CD4-positive, alpha-beta T cell treated with Interleukin-4 for 4 hours (primary cell): Measurements from ENCODE around the gene FLOT1.
A peak's percentile ranks its signal among the peaks of the same experiment; 100 is the strongest.
"Not testable (repeated sequence)": the region's sequence is repeated elsewhere in the genome, so short reads cannot be mapped to it uniquely, and the experiment has no call there.

Source experiments
- DNase-seq: peaks from one replicate; pipeline ENCODE4 v3.0.0-alpha.2; 2020

Gene FLOT1

GRCh38 chr6:30766461-30767157 lies 24.1 kb upstream of the FLOT1 start:
- DNase-seq = no peak

- DNase-seq = not testable (repeated sequence)
These were observed 23.0 kb upstream of the FLOT1 start for GRCh38 chr6:30765495-30765894.

DNA sequence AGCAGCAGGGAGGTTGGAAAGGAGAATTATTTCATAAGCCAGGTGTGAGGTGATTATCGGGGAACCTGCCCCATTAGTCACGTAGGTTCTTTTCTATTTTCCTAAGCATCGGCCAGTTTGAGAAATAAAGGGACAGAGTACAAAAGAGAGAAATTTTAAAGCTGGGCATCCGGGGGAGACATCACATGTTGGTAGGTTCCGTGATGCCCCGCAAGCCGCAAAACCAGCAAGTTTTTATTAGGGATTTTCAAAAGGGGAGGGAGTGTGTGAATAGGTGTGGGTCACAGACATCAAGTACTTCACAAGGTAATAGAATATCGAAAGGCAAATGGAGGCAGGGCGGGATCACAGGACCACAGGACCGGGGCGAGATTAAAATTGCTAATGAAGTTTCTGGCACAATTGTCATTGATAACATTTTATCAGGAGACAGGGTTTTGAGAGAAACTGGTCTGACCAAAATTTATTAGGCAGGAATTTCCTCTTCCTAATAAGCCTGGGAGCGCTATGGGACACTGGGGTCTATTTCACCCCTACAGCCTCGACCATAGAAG lies 22.1 kb upstream of the FLOT1 start:
- DNase-seq = not testable (repeated sequence)

DNA sequence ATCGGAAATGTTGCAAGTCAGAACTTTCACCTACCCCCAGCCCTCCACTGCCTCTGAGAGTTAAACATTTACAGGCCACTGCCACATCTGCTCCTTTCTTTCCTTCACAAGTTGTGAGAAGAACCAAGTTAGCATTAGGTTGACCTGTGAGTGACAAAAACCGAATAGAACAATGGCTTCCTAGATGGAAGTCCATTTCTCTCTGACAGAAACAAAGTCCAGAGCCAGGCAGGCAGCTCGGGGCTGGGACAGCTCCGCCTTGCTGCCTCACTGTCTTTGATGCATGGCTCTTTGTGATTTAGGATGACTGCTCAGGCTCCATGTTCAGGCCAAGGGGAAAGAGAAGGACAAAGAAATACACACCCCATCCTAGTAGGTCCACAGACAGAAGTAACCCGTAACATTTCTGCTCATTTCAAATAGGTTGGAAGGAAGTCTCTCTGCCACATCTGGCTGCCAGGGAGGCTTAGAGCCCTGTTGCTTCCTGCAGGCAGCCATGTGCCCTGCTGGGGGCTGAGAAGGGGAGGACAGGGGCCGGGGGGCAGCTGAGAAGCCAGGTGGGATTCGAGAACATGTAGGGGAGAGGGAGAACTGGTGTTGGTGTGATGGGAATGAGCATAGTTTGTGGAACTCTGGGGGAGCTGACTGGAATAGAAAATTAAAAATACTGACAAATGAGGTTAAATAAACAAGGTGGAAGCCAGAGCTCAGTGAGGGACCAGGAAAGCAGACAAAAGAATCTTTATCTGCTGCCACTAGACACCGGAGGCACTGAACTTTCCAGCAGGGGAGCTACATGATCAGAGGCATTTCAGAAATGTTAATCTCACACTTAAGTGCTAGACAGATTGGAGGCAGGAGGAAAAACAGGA lies 21.4 kb upstream of the FLOT1 start:
- DNase-seq = no peak

DNA sequence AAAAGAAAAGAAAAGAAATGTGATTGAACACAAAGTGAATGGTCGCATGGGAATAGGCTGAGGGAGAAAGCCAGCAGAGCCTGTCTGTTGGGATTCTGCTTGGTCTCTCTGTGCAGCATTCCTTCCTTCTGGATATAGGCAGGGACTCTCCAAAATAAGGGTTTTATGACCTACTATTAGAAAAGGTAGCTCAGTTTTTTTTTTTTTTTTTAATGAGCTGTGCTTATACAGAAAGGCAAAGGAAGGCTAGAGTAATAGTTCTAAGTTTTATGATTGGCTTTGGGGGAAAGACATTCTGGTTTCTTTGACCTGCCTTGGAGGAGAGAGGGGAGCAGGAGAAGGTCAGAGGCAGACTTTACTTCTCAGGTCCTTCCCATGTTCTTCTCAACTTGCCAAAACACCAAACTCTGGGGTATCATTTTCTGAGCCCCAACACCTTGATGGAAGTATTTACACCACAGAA lies 20.7 kb upstream of the FLOT1 start:
- DNase-seq = no peak

DNA sequence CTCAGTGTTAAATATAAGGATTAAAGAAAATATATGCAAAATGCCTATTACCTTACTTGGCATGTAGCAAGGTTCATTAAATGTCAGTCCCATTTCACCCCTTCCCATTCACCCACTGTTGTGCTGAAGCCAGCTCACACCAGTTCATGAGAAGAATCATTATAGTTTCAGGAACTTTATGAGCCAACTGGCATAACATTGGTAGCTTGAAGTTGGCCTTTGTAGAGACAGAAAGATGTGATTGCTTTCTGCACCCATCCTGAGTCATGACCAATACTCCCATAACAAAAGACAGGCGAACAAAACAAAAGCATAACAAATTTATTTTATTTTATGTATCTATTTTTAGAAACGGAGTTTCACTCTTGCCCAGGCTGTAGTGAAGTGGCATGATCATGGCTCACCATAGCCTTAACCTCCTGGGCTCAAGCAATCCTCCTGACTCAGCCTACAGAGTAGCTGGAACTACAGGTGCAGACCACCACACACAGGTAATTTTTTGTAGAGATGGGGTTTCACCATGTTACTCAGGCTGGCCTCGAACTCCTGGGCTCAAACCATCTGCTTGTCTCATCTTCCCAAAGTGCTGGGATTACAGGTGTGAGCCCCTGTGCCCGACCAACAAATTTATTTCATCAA lies 19.4 kb upstream of the FLOT1 start:
- DNase-seq = no peak

DNA sequence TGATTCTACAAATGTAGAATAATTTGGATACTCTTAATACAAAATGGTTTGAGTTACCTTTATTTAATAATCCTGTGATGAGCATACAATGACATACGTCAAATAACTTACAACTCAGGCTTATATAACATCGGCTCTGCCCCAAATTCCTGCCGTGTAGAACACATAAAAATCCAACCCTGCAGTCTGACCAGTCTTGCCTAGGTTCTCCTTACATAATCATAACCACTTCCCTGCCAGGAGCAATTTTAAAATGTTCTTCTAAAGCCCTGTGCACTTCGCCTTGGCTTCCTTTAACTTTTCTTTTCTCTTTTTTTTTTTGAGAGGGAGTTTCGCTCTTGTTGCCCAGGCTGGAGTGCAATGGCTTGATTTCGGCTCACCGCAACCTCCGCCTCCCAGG lies 18.1 kb upstream of the FLOT1 start:
- DNase-seq = no peak

GRCh38 chr6:30759575-30760239 lies 17.2 kb upstream of the FLOT1 start:
- DNase-seq = no peak

- no peak for DNase-seq
These were observed 14.9 kb upstream of the FLOT1 start for GRCh38 chr6:30757261-30757904.

GRCh38 chr6:30756405-30757003 lies 14.0 kb upstream of the FLOT1 start:
- DNase-seq = not testable (repeated sequence)

DNA sequence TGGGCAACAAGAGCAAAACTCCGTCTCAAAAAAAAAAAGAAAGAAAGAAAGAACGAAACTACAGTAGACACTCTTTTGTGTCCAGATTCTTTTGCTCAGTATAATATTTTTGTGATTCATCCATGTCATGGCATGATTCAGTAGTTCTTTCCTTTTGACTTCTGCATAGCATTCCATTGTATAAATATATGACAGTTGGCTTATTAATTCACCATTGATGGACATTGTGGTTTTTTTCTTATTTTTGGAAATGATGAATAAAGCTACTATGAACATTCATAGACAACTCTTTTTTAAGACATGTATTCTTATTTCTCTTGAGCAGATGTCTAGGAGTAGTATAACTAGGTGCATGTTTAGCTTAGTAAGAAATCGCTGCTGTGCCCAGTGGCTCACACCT lies 12.1 kb upstream of the FLOT1 start:
- no peak for DNase-seq

DNA sequence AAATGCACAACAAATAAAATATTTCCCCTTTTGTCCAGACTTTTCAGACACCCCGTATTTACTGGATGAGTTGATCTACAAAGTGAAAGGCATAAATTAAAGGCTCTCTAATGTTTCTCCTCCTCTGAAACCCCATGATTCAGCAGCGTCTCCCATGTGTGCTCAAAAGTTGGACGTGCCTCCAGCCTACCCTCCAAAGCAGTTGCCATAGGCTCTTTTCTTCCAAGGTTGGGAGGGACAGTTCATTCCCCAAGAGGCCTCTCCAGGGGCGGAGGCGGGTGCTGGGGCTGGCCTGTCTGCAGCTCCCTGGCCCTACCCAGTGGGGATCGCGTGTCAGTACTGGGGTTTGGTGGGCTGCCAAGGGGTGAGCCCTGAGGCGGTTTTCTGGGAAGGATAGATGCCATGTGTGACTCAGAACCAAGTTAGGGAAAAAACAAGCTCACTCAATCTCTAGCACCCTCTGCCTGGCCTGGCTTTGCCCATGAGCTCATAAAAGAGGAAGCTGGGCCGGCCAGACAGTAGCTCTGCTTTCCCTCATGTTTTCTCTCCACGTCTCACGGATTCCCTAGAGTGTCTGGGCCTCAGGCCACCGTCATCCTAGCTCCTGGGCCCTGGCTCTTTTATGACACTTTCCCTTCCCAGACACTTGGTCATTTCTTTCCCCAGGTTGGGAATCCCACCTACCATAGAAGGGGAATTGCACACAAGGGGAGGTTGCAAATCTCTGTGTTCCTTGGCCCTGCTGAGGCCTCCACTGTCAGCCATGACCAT lies 9.9 kb upstream of the FLOT1 start:
- DNase-seq = no peak

GRCh38 chr6:30750379-30750668 lies 7.8 kb upstream of the FLOT1 start:
- DNase-seq = no peak

GRCh38 chr6:30749554-30750378 lies 7.3 kb upstream of the FLOT1 start:
- no peak for DNase-seq

DNA sequence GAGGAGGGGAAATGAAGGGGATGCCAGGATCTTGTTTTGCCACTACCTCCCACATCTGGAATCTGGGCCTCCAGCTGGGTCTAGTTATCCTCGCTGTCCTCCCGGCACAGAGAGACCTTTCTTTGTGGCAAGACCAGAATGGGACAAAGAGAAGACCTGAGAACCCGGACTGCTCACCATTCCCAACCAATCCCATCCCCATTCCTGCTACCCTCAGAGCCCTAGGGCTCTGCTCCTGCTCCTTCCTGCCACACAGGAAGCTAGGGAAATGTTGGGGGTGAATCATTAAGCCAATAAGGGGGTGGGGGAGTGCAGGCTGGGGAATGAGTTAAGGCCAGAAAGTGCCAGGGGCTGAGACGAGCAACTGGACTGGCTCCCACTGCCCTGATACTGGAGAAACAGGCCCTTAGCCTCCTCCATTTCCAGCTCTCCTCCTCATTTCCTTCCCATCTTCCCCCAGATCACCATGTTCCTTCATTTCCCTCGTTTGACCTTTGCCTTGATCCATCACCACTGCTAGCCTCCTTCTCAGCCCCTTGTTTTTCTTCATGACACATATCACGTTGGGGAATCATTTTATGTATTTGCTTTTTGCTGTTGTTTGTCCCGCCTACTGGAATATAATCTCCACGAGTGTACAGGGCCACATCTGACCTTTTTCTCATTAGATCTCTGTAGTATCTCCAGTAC lies 6.5 kb upstream of the FLOT1 start:
- DNase-seq = no peak

DNA sequence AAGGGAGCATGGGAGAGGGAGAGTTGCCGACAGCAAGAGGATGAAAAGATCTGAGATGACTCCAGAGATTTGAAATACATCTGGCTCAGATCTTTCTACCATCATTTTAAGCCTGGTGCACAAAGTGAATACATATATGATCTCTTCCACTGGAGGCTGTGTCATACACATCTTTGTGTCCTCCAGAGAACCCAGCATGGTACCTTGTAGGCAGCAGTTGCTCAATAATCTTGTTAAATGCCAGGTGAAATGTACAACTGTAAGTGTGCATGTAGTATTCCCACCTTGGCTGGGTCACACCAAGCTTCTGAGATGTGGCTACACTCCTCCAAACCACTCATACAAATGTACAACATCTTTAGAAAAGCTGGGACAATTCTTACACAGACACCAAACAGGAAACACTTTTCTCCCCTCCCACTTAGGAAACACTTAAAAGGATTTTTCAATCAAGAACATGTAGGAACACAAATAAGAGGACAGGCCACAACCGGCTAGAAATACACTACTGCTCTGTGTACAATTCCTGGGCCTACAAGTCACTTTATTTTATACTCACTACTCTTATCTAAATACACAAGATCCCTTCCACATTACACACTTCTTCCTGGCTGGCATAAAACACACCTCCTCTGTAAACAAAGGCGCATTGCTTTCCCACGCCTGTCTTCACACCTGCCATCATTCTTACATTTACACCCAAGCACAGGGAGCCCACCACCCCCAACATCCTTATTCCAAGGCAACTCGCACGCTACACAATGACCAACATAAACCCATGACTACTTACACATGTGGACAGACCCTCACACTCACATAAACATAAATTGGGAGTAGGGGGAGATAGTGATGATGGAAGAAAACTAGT lies 5.6 kb upstream of the FLOT1 start:
- no peak for DNase-seq

- DNase-seq = no peak
These were observed 4.8 kb upstream of the FLOT1 start for GRCh38 chr6:30747300-30747687.

GRCh38 chr6:30744054-30744805 lies 1.7 kb upstream of the FLOT1 start, which contains the start of gene IER3:
IER3 (minus strand) TSS chr6:30744547; CDS start chr6:30744518, 29 bp downstream.
- DNase-seq = peak; percentile 77
